GM12878 (cell line): ENCODE data around the gene CFDP1. TPM values are rescaled to one million over a fixed set of nuclear protein-coding genes. Genes with fewer than 3 reads are reported as not detected.

ENCODE experiments used
- ATAC-seq: fragments of 200-7000 bp; cut with Tn5 transposase; 3 replicates; pipeline ENCODE4 v1.9.1; 2020; ENCODE audit warnings: mild to moderate bottlenecking, moderate library complexity
- BruUV-seq: library from RNA; stranded (reverse); fragments of 400-500 nt; replicated peaks from 2 replicates; lab custom pipeline; 2021; lab: Mats Ljungman, UMichigan
- CTCF ChIA-PET: fragments of 300-600 bp; sonication (Branson Sonifier 250); formaldehyde crosslinking; extraction: SDS; loops from one replicate; lab custom pipeline; 2021; ENCODE audit warnings: inconsistent platforms; lab: Yijun Ruan, JAX
- POLR2A ChIA-PET: fragments of 350-600 bp; formaldehyde crosslinking; extraction: SDS; loops from one replicate; lab custom pipeline; 2021; ENCODE audit warnings: inconsistent platforms; lab: Charles Lee
- RAD21 ChIA-PET: fragments of 300-600 bp; sonication (Branson Sonifier 250); formaldehyde crosslinking; loops from one replicate; lab custom pipeline; 2023; ENCODE audit warnings: antibody characterized with exemption; ENCODE audit not compliant: unreplicated experiment; lab: Charles Lee
- SMC1A ChIA-PET: fragments of 300-600 bp; sonication (Branson Sonifier 250); formaldehyde crosslinking; loops from one replicate; lab custom pipeline; 2023; ENCODE audit not compliant: unreplicated experiment, uncharacterized antibody; lab: Charles Lee
- DNase-seq: peaks from one replicate; pipeline ENCODE4 v3.0.0-alpha.2; 2011; ENCODE audit warnings: low read depth, low spot score
- FAIRE-seq: peaks from 3 replicates; lab custom pipeline; 2011; peaks lifted over from hg19 to GRCh38; lab: Jason Lieb, UNC
- H2AFZ ChIP-seq: 2 replicates; pipeline ENCODE4 v1.6.0; 2011; ENCODE audit warnings: low read depth, low read length, control low read depth; ENCODE audit not compliant: control insufficient read depth
- H3K27ac ChIP-seq: 2 replicates; pipeline ENCODE4 v1.5.1; 2011; ENCODE audit warnings: control low read depth; ENCODE audit not compliant: control insufficient read depth, insufficient read depth
- H3K27me3 ChIP-seq, 2 experiments: replicated peaks in 1 of 2; 2 replicates each; pipeline versions ENCODE4 v1.6.0 to v1.6.1; 2011; ENCODE audit warnings: low read length in 1 of 2; ENCODE audit not compliant: control insufficient read depth in 2 of 2, insufficient read depth in 2 of 2
- H3K36me3 ChIP-seq, 2 experiments: 2 replicates each; pipeline ENCODE4 v1.5.1; 2011; ENCODE audit warnings: low read length in 1 of 2; ENCODE audit not compliant: control insufficient read depth in 2 of 2, insufficient read depth in 2 of 2
- H3K4me1 ChIP-seq: 2 replicates; pipeline ENCODE4 v1.6.1; 2011; ENCODE audit warnings: mild to moderate bottlenecking, low read length, moderate library complexity, mixed read lengths; ENCODE audit not compliant: control insufficient read depth, insufficient read depth
- H3K4me2 ChIP-seq: 2 replicates; pipeline ENCODE4 v1.6.0; 2011; ENCODE audit warnings: control low read depth; ENCODE audit not compliant: control insufficient read depth, insufficient read depth
- H3K4me3 ChIP-seq: fragments of 200-600 bp; sonication (generic); 2 replicates; pipeline ENCODE4 v1.5.1; 2016
- H3K79me2 ChIP-seq: 2 replicates; pipeline ENCODE4 v1.6.0; 2011; ENCODE audit warnings: low read length; ENCODE audit not compliant: control insufficient read depth, insufficient read depth
- H3K9ac ChIP-seq: 2 replicates; pipeline ENCODE4 v1.8.0; 2011; ENCODE audit warnings: low read length, control low read depth, mixed read lengths; ENCODE audit not compliant: control insufficient read depth, insufficient read depth
- H3K9me3 ChIP-seq: replicated peaks from 3 replicates; pipeline ENCODE4 v1.5.1; 2011; ENCODE audit warnings: mild to moderate bottlenecking, low read length; ENCODE audit not compliant: control insufficient read depth, insufficient read depth
- H4K20me1 ChIP-seq: 2 replicates; pipeline ENCODE4 v1.6.0; 2011; ENCODE audit not compliant: control insufficient read depth, insufficient read depth
- E2F4 ChIP-seq: IDR thresholded peaks from 2 replicates; pipeline ENCODE4 v1.6.1; 2012; ENCODE audit warnings: low read depth, low read length, improper control_type of control experiment
- EZH2 ChIP-seq: IDR thresholded peaks from 2 replicates; pipeline ENCODE4 v1.6.1; 2012; ENCODE audit warnings: low read depth, mild to moderate bottlenecking, control low read depth, inconsistent platforms, low read length, borderline replicate concordance; ENCODE audit not compliant: control insufficient read depth
- MXI1 ChIP-seq: fragments of 150-350 bp; IDR thresholded peaks from 2 replicates; pipeline ENCODE4 v1.6.1; 2011; ENCODE audit warnings: low read depth, mild to moderate bottlenecking, inconsistent platforms, low read length, improper control_type of control experiment
- NFXL1 ChIP-seq: fragments of 450-650 bp; IDR thresholded peaks from 2 replicates; pipeline ENCODE4 v1.6.1; 2017; ENCODE audit warnings: antibody characterized with exemption, mild to moderate bottlenecking, borderline replicate concordance
- NFYA ChIP-seq: IDR thresholded peaks from 2 replicates; pipeline ENCODE4 v1.6.1; 2011; ENCODE audit warnings: low read depth, mild to moderate bottlenecking, low read length, improper control_type of control experiment, borderline replicate concordance
- RAD21 ChIP-seq: IDR thresholded peaks from 2 replicates; pipeline ENCODE4 v1.6.1; 2011; ENCODE audit warnings: mild to moderate bottlenecking, low read depth, low read length, moderate library complexity; ENCODE audit not compliant: insufficient read depth
- SMC3 ChIP-seq: IDR thresholded peaks from 2 replicates; pipeline ENCODE4 v1.6.1; 2011; ENCODE audit warnings: low read length, improper control_type of control experiment, borderline replicate concordance
- TARDBP ChIP-seq: IDR thresholded peaks from 2 replicates; pipeline ENCODE4 v1.6.1; 2016; ENCODE audit warnings: borderline replicate concordance
- TBL1XR1 ChIP-seq: IDR thresholded peaks from 2 replicates; pipeline ENCODE4 v1.6.1; 2012; ENCODE audit warnings: low read depth, low read length, improper control_type of control experiment
- TCF12 ChIP-seq: IDR thresholded peaks from 2 replicates; pipeline ENCODE4 v1.6.1; 2011; ENCODE audit warnings: low read depth, mild to moderate bottlenecking, low read length
- ZBTB11 ChIP-seq: fragments of 450-650 bp; formaldehyde crosslinking; IDR thresholded peaks from 2 replicates; pipeline ENCODE4 v1.5.0; 2022; ENCODE audit warnings: mild to moderate bottlenecking, missing genetic modification characterization
- ZNF622 ChIP-seq: fragments of 450-650 bp; IDR thresholded peaks from 2 replicates; pipeline ENCODE4 v1.6.1; 2017; ENCODE audit warnings: mild to moderate bottlenecking, inconsistent platforms
- WGBS: methylation state at CpG from one replicate; pipeline ENCODE4 v1.1.6; 2016; ENCODE audit warnings: low lambda C conversion rate; ENCODE audit not compliant: insufficient replicate concordance, insufficient coverage; ENCODE audit errors: missing lambda C conversion rate; 5-methylcytosine and 5-hydroxymethylcytosine counted together
- in situ Hi-C: fragments of 300-500 bp; cut with MboI; formaldehyde crosslinking; loops from 9 replicates; pipeline ENCODE4 v1.14.3; 2018; ENCODE audit warnings: mixed read lengths
- intact Hi-C: fragments of 100-400 bp; cut with micrococcal nuclease; formaldehyde crosslinking; loops from one replicate; pipeline ENCODE4 v1.14.2; 2022; ENCODE audit not compliant: unreplicated experiment
- polyA plus RNA-seq, 11 experiments: library from polyadenylated mRNA; depleted of rRNA in 4 of 11; unstranded in 6 of 11; stranded (reverse) in 5 of 11; fragments of >200 nt; fragmentation: Nextera tagmentation in 4 of 11; fragmentation: Illumina TruSeq in 1 of 11; extraction: Ambion mirVana in 4 of 11; extraction: Trizol in 1 of 11; gene quantifications; 1 replicate in 1 of 11; 2 replicates in 10 of 11; pipeline versions ENCODE4 v1.2.1 to v1.2.3, GENCODE V29; 2011 to 2016; ENCODE audit warnings: inconsistent platforms in 2 of 11, missing spikeins in 2 of 11, low read depth in 1 of 11
- total RNA-seq, 4 experiments: library from RNA; depleted of rRNA in 3 of 4; stranded (reverse); fragments of >200 nt in 3 of 4; fragmentation: Illumina TruSeq in 1 of 4; extraction: Trizol in 1 of 4; gene quantifications; 2 replicates each; pipeline versions ENCODE4 v1.2.1 to v1.2.3, GENCODE V29; 2013 to 2021
- TF ChIP-seq, protein P1 (sequence below): IDR thresholded peaks from 2 replicates; pipeline ENCODE4 v1.6.1; 2011; ENCODE audit warnings: mild to moderate bottlenecking, low read depth, low read length, moderate library complexity; ENCODE audit not compliant: insufficient replicate concordance

The CFDP1 gene
- total and polyA plus RNA-seq, 10 of the 15 experiments (the other 5 are each of a cell fraction or from before 2014, with no cell fraction given): 22.3 to 64.8 (median 36.7) TPM

DNA sequence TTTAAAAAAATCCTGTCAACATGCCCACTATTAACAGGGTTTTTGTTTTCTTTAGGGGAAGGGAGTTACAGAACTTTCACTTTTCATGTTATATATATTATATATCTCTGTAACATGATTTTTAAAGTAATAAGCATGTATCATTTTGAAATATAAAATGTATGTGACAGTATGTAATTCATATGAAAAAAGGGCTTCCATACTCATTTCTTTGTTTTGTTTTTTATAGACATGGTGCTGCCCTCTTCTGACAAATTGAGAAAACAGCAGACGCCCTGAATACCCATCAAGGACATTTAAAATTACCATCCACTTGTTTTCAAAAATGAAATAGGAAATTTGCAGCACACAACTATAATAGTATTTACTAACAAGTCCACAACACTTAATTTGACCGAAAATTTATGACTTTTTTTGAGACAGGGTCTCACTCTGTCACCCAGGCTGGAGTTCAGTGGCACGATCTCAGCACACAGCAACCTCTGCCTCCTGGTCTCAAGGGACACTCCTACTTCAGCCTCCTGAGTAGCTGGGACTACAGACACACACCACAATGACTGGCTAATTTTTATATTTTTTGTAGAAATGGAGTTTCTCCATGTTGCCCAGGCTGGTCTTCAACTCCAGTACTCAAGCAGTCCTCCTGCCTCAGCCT is 30.4 kb downstream of the CFDP1 start (continued):
- TF ChIP-seq, protein P1, sequence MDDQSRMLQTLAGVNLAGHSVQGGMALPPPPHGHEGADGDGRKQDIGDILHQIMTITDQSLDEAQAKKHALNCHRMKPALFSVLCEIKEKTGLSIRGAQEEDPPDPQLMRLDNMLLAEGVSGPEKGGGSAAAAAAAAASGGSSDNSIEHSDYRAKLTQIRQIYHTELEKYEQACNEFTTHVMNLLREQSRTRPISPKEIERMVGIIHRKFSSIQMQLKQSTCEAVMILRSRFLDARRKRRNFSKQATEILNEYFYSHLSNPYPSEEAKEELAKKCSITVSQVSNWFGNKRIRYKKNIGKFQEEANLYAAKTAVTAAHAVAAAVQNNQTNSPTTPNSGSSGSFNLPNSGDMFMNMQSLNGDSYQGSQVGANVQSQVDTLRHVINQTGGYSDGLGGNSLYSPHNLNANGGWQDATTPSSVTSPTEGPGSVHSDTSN: no peak
- no peak for TF ChIP-seq NFYA

- H3K4me1 ChIP-seq: no peaks in the 10 kb centered on the region
- no peak overlapping the region for H3K4me2 ChIP-seq
- H4K20me1 ChIP-seq: no peaks in the 10 kb centered on the region
- ChIA-PET RAD21 (interaction anchor here (0.6 to 5.2 kb wide), 8 partner anchors 12 to 267 kb away, joined by 3 to 44 read pairs (median 4); no protein-coding TSS in a partner anchor), CTCF (interaction anchor here (0.6 to 5.4 kb wide), 34 partner anchors 9 to 225 kb away, joined by 3 to 85 read pairs (median 3); partner anchors contain the start of gene TMEM170A), POLR2A (interaction anchor here (1.3 kb wide), 1 partner anchor 203 kb away, joined by 3 read pairs; no protein-coding TSS in a partner anchor), SMC1A (interaction anchor here (0.6 to 3.8 kb wide), 12 partner anchors 9 to 206 kb away, joined by 3 to 28 read pairs (median 4); no protein-coding TSS in a partner anchor)
- H3K79me2 ChIP-seq: no peaks in the 10 kb centered on the region
- no peak for ATAC-seq
- intact Hi-C loops (loop anchor here (2.0 to 5.0 kb wide), 2 partner anchors 170 to 363 kb away; no protein-coding TSS in a partner anchor), in situ Hi-C loops (no loop called here)
- no TSS peak for BruUV-seq
- no peak overlapping the region for H2AFZ ChIP-seq
- H3K9me3 ChIP-seq: no peaks in the 10 kb centered on the region
- no peak overlapping the region for H3K9ac ChIP-seq
- no peak overlapping the region for H3K27ac ChIP-seq
- no peak for DNase-seq
- H3K36me3 ChIP-seq: no peaks in the 10 kb centered on the region; a peak in 1 of 4 replicates
- WGBS: 4% methylated on average over 2 of the region's 2 CpGs
- H3K4me3 ChIP-seq: no peak overlapping the region
- H3K27me3 ChIP-seq: no peaks in the 10 kb centered on the region
- FAIRE-seq: no peak
- TF ChIP-seq RAD21: no peak
- TF ChIP-seq SMC3: no peak
- TF ChIP-seq, protein P1: no peak
- no peak for TF ChIP-seq NFXL1
- no peak for TF ChIP-seq ZBTB11 (CRISPR knock-in tag)
- no peak for TF ChIP-seq ZNF622
- no peak for TF ChIP-seq EZH2
- TF ChIP-seq TBL1XR1: no peak
- no peak for TF ChIP-seq TCF12
- no peak for TF ChIP-seq E2F4
- TF ChIP-seq MXI1: no peak
- no peak for TF ChIP-seq TARDBP
Observed at GRCh38 chr16:75402159-75402820, 31.0 kb downstream of the CFDP1 start.
